GM12891 (cell line): ENCODE data around the gene MYLIP.

Source experiments
- PAX5 ChIP-seq: IDR thresholded peaks from 2 replicates; pipeline ENCODE4 v1.6.1; 2011; ENCODE audit warnings: low read length, moderate library complexity, mild to moderate bottlenecking; ENCODE audit not compliant: insufficient read depth, severe bottlenecking
- POLR2A ChIP-seq: IDR thresholded peaks from 2 replicates; pipeline ENCODE4 v1.6.1; 2011; ENCODE audit warnings: low read depth, low read length, control low read depth
- POLR2AphosphoS5 ChIP-seq: IDR thresholded peaks from 2 replicates; pipeline ENCODE4 v1.6.1; 2011; ENCODE audit warnings: low read depth, low read length, control low read depth
- POU2F2 ChIP-seq: IDR thresholded peaks from 2 replicates; pipeline ENCODE4 v1.6.1; 2011; ENCODE audit warnings: low read depth, mild to moderate bottlenecking, control low read depth, low read length, moderate library complexity
- SPI1 ChIP-seq: IDR thresholded peaks from 2 replicates; pipeline ENCODE4 v1.6.1; 2011; ENCODE audit warnings: low read depth, low read length, control low read depth
- TAF1 ChIP-seq: IDR thresholded peaks from 2 replicates; pipeline ENCODE4 v1.6.1; 2011; ENCODE audit warnings: low read depth, low read length, control low read depth

DNA sequence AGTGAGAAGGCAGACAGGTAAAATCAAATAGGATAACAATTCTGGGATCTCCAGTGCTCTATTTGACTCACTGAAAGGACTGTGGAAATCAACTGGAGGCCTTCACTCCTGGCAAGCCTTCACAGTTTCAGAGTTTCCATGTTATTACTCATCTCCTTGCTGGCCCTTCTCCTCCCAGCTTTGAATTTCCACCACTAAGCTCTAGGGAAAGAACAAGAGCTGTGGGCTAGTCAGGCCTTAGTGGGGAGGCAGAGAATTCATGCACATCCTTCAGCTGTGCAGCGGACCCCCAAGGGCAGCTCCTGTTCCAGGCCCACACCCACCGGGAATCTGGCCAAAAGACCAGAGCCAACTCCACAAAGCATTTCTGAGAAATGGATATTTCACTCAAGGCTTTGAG lies 26.0 kb downstream of the MYLIP start:
- no peak for TF ChIP-seq SPI1
- TF ChIP-seq POLR2A, result no peak
- TF ChIP-seq POLR2AphosphoS5, result no peak
- TF ChIP-seq TAF1, result no peak
- no peak for TF ChIP-seq PAX5
- TF ChIP-seq POU2F2, result no peak
